K562 (cell line): ENCODE results near the gene ZSWIM8. TPM values are rescaled to one million over a fixed set of nuclear protein-coding genes. Genes with fewer than 3 reads are reported as not detected.

ENCODE experiments used
- ATAC-seq: fragments of 200-7000 bp; cut with Tn5 transposase; 3 replicates; pipeline ENCODE4 v1.9.1; 2020; ENCODE audit warnings: moderate library complexity
- BruUV-seq: library from RNA; stranded (reverse); fragments of 400-500 nt; replicated peaks from 2 replicates; lab custom pipeline; 2021; lab: Mats Ljungman, UMichigan
- CTCF ChIA-PET: fragments of 300-600 bp; formaldehyde crosslinking; extraction: SDS; loops from one replicate; lab custom pipeline; 2021; ENCODE audit warnings: low intra/inter-chr PET ratio; lab: Yijun Ruan, JAX
- POLR2A ChIA-PET: fragments of 300-600, 350-650 bp; sonication (Branson Sonifier 250); formaldehyde crosslinking; extraction: SDS; loops from one replicate; lab custom pipeline; 2021; ENCODE audit warnings: antibody characterized with exemption, inconsistent platforms; lab: Yijun Ruan, JAX
- DNase-seq, 4 experiments: peaks; one replicate each; pipeline versions ENCODE4 v3.0.0 to v3.0.0-alpha.2; 2011 to 2018; ENCODE audit warnings: low spot score in 3 of 4, mixed read lengths in 3 of 4; ENCODE audit errors: extremely low read depth in 1 of 4
- FAIRE-seq: peaks from 2 replicates; lab custom pipeline; 2011; peaks lifted over from hg19 to GRCh38; lab: Jason Lieb, UNC
- H2AFZ ChIP-seq: 2 replicates; pipeline ENCODE4 v1.6.0; 2011; ENCODE audit warnings: low read depth, low read length, control low read depth, inconsistent platforms
- H3K27ac ChIP-seq: fragments of 200-600 bp; 3 replicates; pipeline ENCODE4 v1.8.0; 2011; ENCODE audit warnings: low read depth, mild to moderate bottlenecking, control low read depth, inconsistent platforms, low read length, moderate library complexity, mixed read lengths; ENCODE audit errors: extremely low read depth
- H3K27me3 ChIP-seq, 2 experiments: fragments of 300-600 bp in 1 of 2; 2 replicates in 1 of 2; 3 replicates in 1 of 2; pipeline versions ENCODE4 v1.6.0 to v1.8.0; 2011; ENCODE audit warnings: inconsistent platforms in 2 of 2, low read length in 2 of 2, mild to moderate bottlenecking in 1 of 2, mixed read lengths in 1 of 2, moderate library complexity in 1 of 2; ENCODE audit not compliant: control insufficient read depth in 2 of 2, insufficient read depth in 2 of 2
- H3K36me3 ChIP-seq: fragments of 300-600 bp; 3 replicates; pipeline ENCODE4 v1.8.0; 2011; ENCODE audit warnings: mild to moderate bottlenecking, low read length, inconsistent platforms; ENCODE audit not compliant: control insufficient read depth, insufficient read depth
- H3K4me1 ChIP-seq, 2 experiments: fragments of 200-600 bp in 1 of 2; replicated peaks in 1 of 2; 2 replicates in 1 of 2; 3 replicates in 1 of 2; pipeline versions ENCODE4 v1.5.1 to v1.8.0; 2011; ENCODE audit warnings: inconsistent platforms in 2 of 2, low read length in 2 of 2, mild to moderate bottlenecking in 1 of 2, mixed read lengths in 1 of 2, moderate library complexity in 1 of 2; ENCODE audit not compliant: control insufficient read depth in 2 of 2, insufficient read depth in 2 of 2
- H3K4me2 ChIP-seq: 2 replicates; pipeline ENCODE4 v1.6.1; 2011; ENCODE audit warnings: low read length, control low read depth, inconsistent platforms, mixed read lengths; ENCODE audit not compliant: insufficient read depth
- H3K4me3 ChIP-seq: fragments of 200-600 bp; sonication (generic), shearing (Covaris generic); 2 replicates; pipeline ENCODE4 v1.5.1; 2016; ENCODE audit warnings: control low read depth, inconsistent platforms
- H3K79me2 ChIP-seq: fragments of 200-600 bp; 3 replicates; pipeline ENCODE4 v1.8.0; 2011; ENCODE audit warnings: low read length, inconsistent platforms; ENCODE audit not compliant: control insufficient read depth, insufficient read depth
- H3K9ac ChIP-seq, 2 experiments: 2 replicates each; pipeline versions ENCODE4 v1.6.0 to v1.6.1; 2011; ENCODE audit warnings: low read depth in 2 of 2, low read length in 2 of 2, control low read depth in 1 of 2, inconsistent platforms in 1 of 2, mild to moderate bottlenecking in 1 of 2, mixed read lengths in 1 of 2; ENCODE audit not compliant: insufficient read depth in 1 of 2
- H3K9me1 ChIP-seq: one replicate; pipeline ENCODE4 v1.6.0; 2011; ENCODE audit warnings: inconsistent platforms, mild to moderate bottlenecking, low read length, moderate library complexity; ENCODE audit not compliant: control insufficient read depth, insufficient read depth
- H3K9me3 ChIP-seq: replicated peaks from 2 replicates; pipeline ENCODE4 v1.5.1; 2011; ENCODE audit warnings: low read depth, low read length, inconsistent platforms; ENCODE audit not compliant: control insufficient read depth, insufficient read depth
- H4K20me1 ChIP-seq: replicated peaks from 2 replicates; pipeline ENCODE4 v1.6.1; 2011; ENCODE audit warnings: low read length, inconsistent platforms, mixed read lengths; ENCODE audit not compliant: control insufficient read depth, insufficient read depth
- ARHGAP35 ChIP-seq: fragments of 450-650 bp; IDR thresholded peaks from 2 replicates; pipeline ENCODE4 v1.6.1; 2018; ENCODE audit not compliant: partially characterized antibody
- BACH1 ChIP-seq: fragments of 200-800 bp; sonication (Bioruptor generic); IDR thresholded peaks from 2 replicates; pipeline ENCODE4 v1.6.1; 2016; ENCODE audit warnings: missing genetic modification characterization, missing compliant biosample characterization
- ILK ChIP-seq: fragments of 450-650 bp; IDR thresholded peaks from 2 replicates; pipeline ENCODE4 v1.6.1; 2016; ENCODE audit warnings: missing genetic modification characterization, low read depth, mild to moderate bottlenecking, missing compliant biosample characterization, moderate library complexity, borderline replicate concordance
- JUND ChIP-seq, 2 experiments: IDR thresholded peaks; 2 replicates in 1 of 2; 3 replicates in 1 of 2; pipeline ENCODE4 v1.6.1; 2011; ENCODE audit warnings: borderline replicate concordance in 2 of 2, low read depth in 2 of 2, low read length in 2 of 2, improper control_type of control experiment in 1 of 2, missing biosample characterization in 1 of 2, missing genetic modification characterization in 1 of 2, missing genetic modification reagents in 1 of 2
- MTA2 ChIP-seq: fragments of 450-650 bp; IDR thresholded peaks from 2 replicates; pipeline ENCODE4 v1.6.1; 2016; ENCODE audit warnings: low read depth
- RERE ChIP-seq: sonication (generic); formaldehyde crosslinking; IDR thresholded peaks from 2 replicates; pipeline ENCODE4 v1.8.0; 2023; ENCODE audit warnings: missing genetic modification reagents, mild to moderate bottlenecking, borderline replicate concordance
- SP1 ChIP-seq: sonication (generic); formaldehyde crosslinking; IDR thresholded peaks from 2 replicates; pipeline ENCODE4 v1.8.1; 2022; ENCODE audit warnings: mild to moderate bottlenecking, missing genetic modification reagents
- ZBTB34 ChIP-seq: fragments of 250-450 bp; sonication (Bioruptor Pico); IDR thresholded peaks from 2 replicates; pipeline ENCODE4 v1.8.0; 2021; ENCODE audit warnings: mild to moderate bottlenecking, moderate library complexity
- ZNF23 ChIP-seq: fragments of 250-450 bp; sonication (Bioruptor Pico); IDR thresholded peaks from 2 replicates; pipeline ENCODE4 v1.4.0; 2020; ENCODE audit warnings: mild to moderate bottlenecking
- WGBS: fragments of 100-300 bp; shearing (Covaris generic); methylation state at CpG from one replicate; pipeline ENCODE4 v1.1.6; 2016; ENCODE audit warnings: low coverage, mixed read lengths; ENCODE audit not compliant: insufficient coverage; ENCODE audit errors: missing lambda C conversion rate; 5-methylcytosine and 5-hydroxymethylcytosine counted together
- in situ Hi-C: fragments of 300-500 bp; cut with MboI; formaldehyde crosslinking; loops from 4 replicates; pipeline ENCODE4 v1.15.0; 2018; ENCODE audit warnings: inconsistent platforms, mixed read lengths
- intact Hi-C: fragments of 100-400 bp; cut with micrococcal nuclease; formaldehyde crosslinking; loops from 2 replicates; pipeline ENCODE4 v1.14.2; 2022
- polyA plus RNA-seq, 8 experiments: library from polyadenylated mRNA; depleted of rRNA in 4 of 8; stranded (reverse) in 5 of 8; unstranded in 3 of 8; fragments of >200 nt; fragmentation: Nextera tagmentation in 2 of 8; fragmentation: Illumina TruSeq in 1 of 8; extraction: Ambion mirVana in 2 of 8; extraction: Trizol in 1 of 8; gene quantifications; 2 replicates each; pipeline versions ENCODE4 v1.2.1 to v1.2.3, GENCODE V29; 2011 to 2014; ENCODE audit warnings: inconsistent platforms in 1 of 8, missing spikeins in 1 of 8
- total RNA-seq, 7 experiments: library from RNA; depleted of rRNA in 6 of 7; stranded (reverse); fragments of >200 nt in 6 of 7; fragmentation: Illumina TruSeq in 2 of 7; extraction: Trizol in 2 of 7; gene quantifications; 2 replicates each; pipeline versions ENCODE4 v1.2.1 to v1.2.3, GENCODE V29; 2011 to 2021; ENCODE audit warnings: low replicate concordance in 1 of 7

The ZSWIM8 gene
- total and polyA plus RNA-seq, 9 of the 15 experiments (the other 6 are each of a cell fraction or from before 2014, with no cell fraction given): 5.6 to 47.8 (median 26.7) TPM

GRCh38 chr10:73743327-73743904 is 42.0 kb upstream of the ZSWIM8 start (continued):
- TF ChIP-seq ILK (tag): peak; percentile 94
- peak; percentile 94 for TF ChIP-seq ZNF23 (CRISPR knock-in tag)
- peak; percentile 92 for TF ChIP-seq ZBTB34 (CRISPR knock-in tag)
- no peak for TF ChIP-seq JUND (IDR thresholded peaks at IDR 0.05; ENCODE audit: borderline replicate concordance, low read depth, low read length)
- TF ChIP-seq JUND (tag; IDR thresholded peaks at IDR 0.05; ENCODE audit: borderline replicate concordance, low read depth, low read length): peak; percentile 63; the same call in 2 of the 3 replicates

- in situ Hi-C loops: no loop called here
- H4K20me1 ChIP-seq: no peaks in the 10 kb centered on the region
- peaks cover 59% of the 10 kb centered on the region for H3K79me2 ChIP-seq
- no TSS peak for BruUV-seq
- ChIA-PET POLR2A (interaction anchor here (0.6 to 6.3 kb wide), 23 partner anchors 9 to 1895 kb away, joined by 3 to 118 read pairs (median 4); partner anchors contain the start of genes ANXA7 and DNAJC9), CTCF (no interaction called here)
- no peaks in the 10 kb centered on the region for H3K27me3 ChIP-seq
- peaks cover 46% of the 10 kb centered on the region for H3K36me3 ChIP-seq
- peak; percentile 91 for ATAC-seq
- intact Hi-C loops: loop anchor here (5.0 kb wide), 1 partner anchor 92 kb away; no protein-coding TSS in a partner anchor
- H3K4me3 ChIP-seq: peak within 1 kb of the TSS; percentile 72
- WGBS: under 1% methylated on average over 36 of the region's 36 CpGs
- H3K9me3 ChIP-seq: no peaks in the 10 kb centered on the region
- peak; percentile 91 for FAIRE-seq
- peak; percentile 98 to 99 (median 98) for DNase-seq
- peak within 1 kb of the TSS; percentile 92 to 99 for H3K9ac ChIP-seq
- H3K27ac ChIP-seq: peak within 1 kb of the TSS; percentile 99
- H2AFZ ChIP-seq: peak within 1 kb of the TSS; percentile 95
- no peaks in the 10 kb centered on the region for H3K9me1 ChIP-seq
- peaks cover 5 to 24% of the 10 kb centered on the region in 2 experiments; a peak in 3 of 5 replicates for H3K4me1 ChIP-seq
- H3K4me2 ChIP-seq: peak within 1 kb of the TSS; percentile 99
- no peak for TF ChIP-seq RERE (CRISPR knock-in tag)
- TF ChIP-seq ARHGAP35: no peak
- TF ChIP-seq SP1 (CRISPR knock-in tag): peak; percentile 91
- peak; percentile 45; the same call in 1 of the 2 replicates for TF ChIP-seq BACH1 (tag)
- peak; percentile 69 for TF ChIP-seq MTA2
Measured at GRCh38 chr10:73743905-73744663, 41.3 kb upstream of the ZSWIM8 start, which contains the start of gene SEC24C. Gene SEC24C, plus strand, starts transcription at chr10:73744372. Its CDS starts 2,461 bp downstream, at chr10:73746833.
